GM18498 (cell line): ENCODE measurements around the gene PDGFB.
"Not testable (repeated sequence)": the region's sequence is repeated elsewhere in the genome, so short reads cannot be mapped to it uniquely, and the experiment has no call there.

Experiments used
- ATAC-seq: cut with Tn5 transposase; IDR thresholded peaks from one replicate; pipeline ENCODE4 v1.9.1; 2021; ENCODE audit warnings: mild to moderate bottlenecking, moderate library complexity; ENCODE audit not compliant: unreplicated experiment

The PDGFB gene

GRCh38 chr22:39229075-39229474 is 15.7 kb downstream of the PDGFB start:
- no peak for ATAC-seq

- no peak for ATAC-seq
These were observed 17.1 kb downstream of the PDGFB start for GRCh38 chr22:39227542-39228272.

- ATAC-seq: no peak
These were observed 18.4 kb downstream of the PDGFB start for GRCh38 chr22:39226353-39226752.

- ATAC-seq: no peak
These were observed 19.2 kb downstream of the PDGFB start for GRCh38 chr22:39225591-39225990.

- no peak for ATAC-seq
These were observed 20.2 kb downstream of the PDGFB start for GRCh38 chr22:39224550-39224949.

GRCh38 chr22:39223091-39223710 is 21.6 kb downstream of the PDGFB start:
- ATAC-seq: no peak

- ATAC-seq: no peak
These were observed 22.6 kb downstream of the PDGFB start for GRCh38 chr22:39221999-39222686.

GRCh38 chr22:39220890-39221850 is 23.6 kb downstream of the PDGFB start:
- no peak for ATAC-seq

- no peak for ATAC-seq
These were observed 24.3 kb downstream of the PDGFB start for GRCh38 chr22:39220450-39220849.

GRCh38 chr22:39219071-39220039 is 25.4 kb downstream of the PDGFB start:
- ATAC-seq: no peak

GRCh38 chr22:39218432-39218831 is 26.4 kb downstream of the PDGFB start:
- not testable (repeated sequence) for ATAC-seq

- ATAC-seq: no peak
These were observed 28.7 kb downstream of the PDGFB start for GRCh38 chr22:39216143-39216490.

- no peak for ATAC-seq
These were observed 29.2 kb downstream of the PDGFB start for GRCh38 chr22:39215426-39216142.

- no peak for ATAC-seq
These were observed 29.7 kb downstream of the PDGFB start for GRCh38 chr22:39215070-39215396.

- no peak for ATAC-seq
These were observed 30.3 kb downstream of the PDGFB start for GRCh38 chr22:39214383-39215069.

- ATAC-seq: no peak
These were observed 30.8 kb downstream of the PDGFB start for GRCh38 chr22:39214006-39214382.

GRCh38 chr22:39212721-39213376 is 31.9 kb downstream of the PDGFB start:
- no peak for ATAC-seq

GRCh38 chr22:39209756-39210155 is 35.0 kb downstream of the PDGFB start:
- no peak for ATAC-seq
